Activated CD4-positive, alpha-beta T cell treated with anti-CD3 and anti-CD28 coated beads, Interleukin-2, amount 50 U/mL, for 1 hour (primary cell): ENCODE data around the gene ARHGAP26.

Source experiments
- DNase-seq: peaks from one replicate; pipeline ENCODE4 v3.0.0-alpha.2; 2020

The ARHGAP26 gene

DNA sequence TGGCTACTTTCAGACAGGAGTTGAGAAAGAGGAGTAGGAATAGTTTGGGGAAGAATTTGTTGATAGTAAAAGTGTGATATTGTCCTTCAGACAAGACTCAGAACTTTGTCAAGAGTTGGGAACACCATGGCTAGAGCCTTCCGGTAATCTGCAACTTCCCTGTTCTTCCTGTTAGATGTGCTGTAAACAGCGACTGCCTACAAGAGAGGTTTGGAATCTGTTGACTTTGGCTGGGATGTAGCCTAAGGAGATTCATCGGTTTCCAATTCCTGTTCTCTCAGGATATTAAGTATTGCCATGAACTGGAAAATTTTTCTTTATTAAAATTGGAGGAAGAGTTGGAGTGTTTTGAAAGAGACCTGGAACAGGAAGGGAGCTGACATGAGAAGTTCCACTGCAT, 43.9 kb downstream of the ARHGAP26 start:
- DNase-seq: no peak

DNA sequence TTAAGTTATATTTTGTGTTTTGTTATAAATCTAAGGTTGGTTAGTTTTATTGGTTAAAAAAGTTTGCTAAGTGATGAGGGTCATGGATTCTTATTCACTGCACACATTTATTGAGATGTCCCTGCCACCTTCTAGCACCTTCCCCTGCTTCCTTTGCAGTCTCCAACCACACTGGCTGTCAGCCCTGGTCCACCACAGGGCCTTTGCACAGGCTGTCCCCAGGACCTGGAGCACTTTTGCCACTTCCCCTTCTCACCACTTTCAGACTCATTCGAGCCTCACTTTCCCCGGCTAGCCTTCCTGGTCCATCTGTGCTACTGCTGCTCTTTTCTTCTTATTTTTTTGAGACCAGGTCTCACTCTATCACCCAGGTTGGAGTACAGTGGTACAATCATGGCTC, 45.3 kb downstream of the ARHGAP26 start:
- DNase-seq: no peak

DNA sequence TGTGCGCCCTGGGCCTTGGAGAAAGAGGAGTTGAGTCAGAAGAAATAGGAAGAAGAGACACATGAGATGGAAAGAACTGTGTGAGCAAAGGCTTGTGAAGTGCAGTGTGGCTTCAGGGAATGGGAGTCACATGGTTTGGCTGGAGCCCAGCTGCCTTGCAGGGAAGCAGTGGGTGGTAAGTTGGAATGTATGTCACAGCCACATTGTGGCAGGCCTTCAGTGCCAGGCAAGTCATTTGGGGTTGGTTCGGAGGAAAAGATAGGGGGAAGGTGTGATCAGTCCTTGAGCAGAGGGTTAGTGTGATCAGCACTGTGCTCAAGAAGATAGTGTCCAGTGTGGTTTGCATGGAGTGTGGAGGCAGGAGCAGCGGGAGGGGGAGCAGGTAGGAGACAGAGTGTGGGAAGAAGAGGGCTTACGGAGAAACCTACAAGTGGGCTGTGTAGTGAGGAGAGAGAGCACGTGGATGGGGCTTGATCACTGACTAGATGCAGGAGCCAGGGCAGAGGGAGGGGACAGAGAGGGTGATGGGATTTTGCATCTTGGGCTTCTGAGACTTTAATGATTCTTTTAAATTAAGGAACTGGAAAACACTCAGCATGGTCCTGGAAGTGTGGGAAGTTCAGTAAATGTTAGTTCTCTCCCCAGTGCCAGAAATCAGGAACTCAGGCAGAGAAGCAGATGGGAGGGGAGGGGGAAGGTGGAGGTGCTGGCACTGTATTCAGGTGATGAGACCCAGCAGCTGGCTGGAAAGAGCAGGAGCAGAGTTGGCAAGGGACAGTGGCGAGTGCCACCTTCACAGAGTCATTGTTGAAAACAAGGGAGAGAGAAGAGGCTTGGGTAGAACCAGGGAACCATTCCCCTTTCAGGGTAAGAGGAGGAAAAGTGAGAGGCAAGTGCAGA, 46.6 kb downstream of the ARHGAP26 start:
- DNase-seq: no peak

DNA sequence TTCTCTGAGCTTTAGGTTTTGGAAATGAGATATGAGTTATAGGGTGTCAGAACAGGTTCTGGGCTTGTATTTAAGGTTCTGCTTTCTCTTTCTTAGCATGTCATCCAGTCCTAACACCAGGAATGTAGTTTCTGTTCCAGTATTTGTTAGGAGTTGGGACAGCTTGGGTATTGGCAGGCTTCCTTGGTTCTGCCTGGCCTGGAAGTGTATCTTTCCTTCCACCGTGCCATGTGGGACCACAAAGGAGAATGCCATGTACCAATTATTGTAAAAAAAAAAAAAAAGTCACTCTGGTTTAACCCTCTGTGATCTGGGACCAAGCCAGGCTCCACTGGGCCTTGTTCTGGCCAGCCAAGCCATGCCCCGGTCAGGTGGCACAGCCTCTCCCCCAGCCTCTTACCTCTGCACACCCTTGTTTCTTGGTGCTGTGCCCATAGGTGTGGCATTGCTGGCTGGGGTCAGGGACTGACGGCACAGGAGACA, 47.8 kb downstream of the ARHGAP26 start:
- no peak for DNase-seq

DNA sequence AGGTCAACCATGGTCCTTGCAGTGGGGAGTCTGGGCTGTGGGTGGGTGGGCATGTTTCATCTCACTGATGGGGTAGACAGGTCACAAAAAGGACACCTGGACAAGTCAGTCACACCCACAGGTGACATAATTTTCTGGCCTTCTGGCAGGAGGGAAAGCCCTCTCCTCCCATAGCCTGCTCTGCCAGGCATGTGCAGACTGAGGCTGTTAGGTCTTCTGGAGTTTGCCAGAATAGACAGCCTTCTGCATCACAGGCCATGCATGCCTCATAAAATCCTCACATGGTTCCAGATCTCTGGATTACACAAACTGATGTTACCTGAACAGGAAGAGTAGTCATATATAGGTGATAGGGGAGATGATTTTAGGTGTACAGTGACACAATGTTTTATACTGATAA, 49.1 kb downstream of the ARHGAP26 start:
- DNase-seq: no peak

DNA sequence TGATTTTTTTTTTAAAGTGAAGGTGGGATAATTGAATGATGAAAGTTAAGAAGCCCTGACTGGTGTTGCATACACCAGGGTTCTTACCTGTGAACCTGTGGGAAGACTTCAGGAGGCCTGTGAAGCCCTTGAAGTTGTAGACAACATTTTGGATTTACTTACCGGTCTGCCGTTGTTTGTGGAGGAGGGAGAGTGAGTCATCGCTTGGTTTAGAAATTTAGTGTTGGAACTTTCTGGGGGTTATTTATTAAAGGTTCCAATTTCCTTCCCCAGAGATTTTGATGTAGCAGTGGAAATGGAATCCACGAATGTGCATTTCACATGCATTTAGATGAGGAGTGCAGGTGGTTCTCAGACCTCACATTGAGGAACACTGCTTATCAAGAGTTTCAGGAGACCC, 49.6 kb downstream of the ARHGAP26 start:
- DNase-seq: no peak

DNA sequence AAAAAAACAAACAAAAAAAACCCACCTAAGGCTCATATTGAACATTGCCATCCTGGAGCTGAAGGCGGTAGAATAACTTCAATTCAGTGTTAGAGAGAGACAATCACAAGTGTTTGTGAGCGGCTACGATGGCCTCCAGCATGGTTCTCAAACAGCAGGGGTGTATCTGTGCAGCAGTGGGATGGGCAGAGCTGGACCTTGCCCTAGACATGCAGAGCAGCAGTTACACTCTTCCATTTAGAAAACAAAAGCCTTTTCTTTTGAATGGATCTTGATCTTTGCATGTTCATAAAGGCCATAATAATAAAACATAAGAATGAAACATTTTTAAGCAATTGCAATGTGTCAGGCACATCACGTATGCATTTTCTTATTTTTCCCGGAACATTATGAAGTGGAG, 50.3 kb downstream of the ARHGAP26 start:
- DNase-seq: no peak

DNA sequence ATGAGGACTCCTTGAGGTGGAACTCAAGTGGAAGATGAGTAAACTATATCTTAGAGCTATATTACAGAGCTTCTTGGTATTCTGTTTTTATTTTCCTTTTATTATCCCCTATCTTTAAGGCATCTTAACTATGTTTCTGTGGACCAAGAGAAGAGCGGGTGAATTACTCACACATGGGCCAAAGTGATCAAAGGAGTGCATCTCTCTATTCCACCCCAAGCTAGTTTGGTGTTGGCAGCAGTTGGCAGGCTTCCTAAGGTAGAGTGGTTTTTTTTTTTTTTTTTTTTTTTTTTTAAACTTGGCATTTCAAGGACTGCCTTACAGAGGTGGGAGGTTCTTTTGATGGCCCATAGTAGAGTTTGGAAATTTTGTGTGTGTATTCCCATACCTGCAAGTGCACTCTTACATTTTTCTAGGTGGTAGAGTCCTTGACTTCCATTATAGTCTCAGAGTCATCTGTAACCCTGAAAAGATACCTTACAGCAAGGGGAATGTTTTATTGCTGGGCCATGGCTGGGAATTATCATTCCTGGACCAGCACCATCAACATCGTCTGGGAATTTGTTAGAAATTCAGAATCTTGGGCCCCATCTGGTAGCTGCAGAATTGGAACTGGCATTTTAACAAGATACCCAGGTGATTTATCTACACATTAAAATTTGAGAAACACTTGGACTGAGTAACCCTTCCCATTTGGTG, 51.0 kb downstream of the ARHGAP26 start:
- DNase-seq: no peak

DNA sequence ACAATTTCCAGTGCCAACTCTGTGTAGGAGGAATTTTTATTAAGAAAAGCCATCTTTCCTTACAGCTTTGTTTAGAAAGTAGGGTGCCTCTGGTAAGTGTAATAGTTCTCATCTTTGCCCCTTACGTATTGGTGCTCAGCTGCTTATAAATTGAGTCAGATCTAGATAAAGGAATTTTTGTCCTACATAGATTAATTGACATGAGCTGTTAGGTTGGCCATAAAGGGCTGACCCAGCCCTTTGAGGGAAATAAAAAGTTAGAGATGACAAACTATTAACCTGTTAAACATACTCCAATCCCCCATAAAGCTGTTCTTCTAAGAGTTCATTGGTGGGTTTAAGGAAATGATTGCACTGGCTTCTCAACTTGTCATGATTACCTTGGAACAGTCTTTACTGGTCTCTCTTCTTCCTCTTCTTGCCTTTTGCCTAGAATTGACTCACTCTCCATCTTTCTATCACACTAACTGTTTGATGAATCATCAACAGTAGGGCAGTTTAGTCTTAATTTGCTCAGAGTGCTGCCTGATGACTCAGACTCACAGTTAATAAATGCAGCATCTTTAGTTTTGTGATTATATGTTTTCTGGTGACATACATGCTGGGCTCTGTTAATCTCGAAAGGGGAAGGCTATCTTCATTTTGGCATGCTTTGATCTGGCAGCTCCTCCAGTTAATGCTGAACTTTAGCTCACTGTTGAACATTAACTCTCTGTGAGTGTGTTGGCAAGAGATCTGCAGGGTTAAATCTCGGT, 51.7 kb downstream of the ARHGAP26 start:
- no peak for DNase-seq

DNA sequence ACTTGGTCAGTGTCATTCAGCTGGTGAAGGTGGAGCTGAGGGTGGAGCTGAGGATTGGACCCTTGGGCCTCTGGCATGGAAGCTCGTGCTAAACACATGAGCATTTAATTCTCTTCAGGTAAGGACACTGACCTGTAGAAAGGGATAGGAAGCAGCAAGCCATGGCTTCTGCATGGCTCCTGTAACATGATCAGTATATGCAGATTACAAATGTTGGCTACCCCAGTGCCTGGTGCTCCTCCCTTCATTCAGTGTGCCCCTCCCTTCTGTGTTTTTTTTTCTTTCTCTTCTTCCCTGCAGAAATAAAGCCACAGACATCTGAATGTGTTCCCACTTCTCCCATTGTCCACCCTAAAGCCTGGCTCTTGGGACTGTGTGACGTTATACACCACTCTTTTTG, 52.9 kb downstream of the ARHGAP26 start:
- DNase-seq: no peak

DNA sequence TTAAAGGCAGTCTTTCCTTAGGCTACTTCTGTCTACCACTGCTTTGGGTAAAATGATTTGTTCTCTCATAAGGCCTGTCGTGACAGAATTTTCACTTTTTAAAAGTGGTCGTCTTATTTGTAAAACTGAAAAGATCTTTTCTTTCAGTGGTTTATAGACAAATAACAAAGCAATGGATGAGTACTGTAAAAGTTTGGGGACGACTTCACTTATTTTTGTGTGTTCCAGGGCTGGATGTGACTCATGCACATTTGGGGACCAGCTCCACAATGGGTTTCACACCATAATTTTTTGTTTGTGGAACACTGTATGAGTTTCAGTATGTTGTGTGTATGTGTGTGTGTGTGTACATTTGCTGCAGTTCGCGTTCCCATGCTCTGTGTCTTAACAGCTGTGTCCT, 53.6 kb downstream of the ARHGAP26 start:
- no peak for DNase-seq

DNA sequence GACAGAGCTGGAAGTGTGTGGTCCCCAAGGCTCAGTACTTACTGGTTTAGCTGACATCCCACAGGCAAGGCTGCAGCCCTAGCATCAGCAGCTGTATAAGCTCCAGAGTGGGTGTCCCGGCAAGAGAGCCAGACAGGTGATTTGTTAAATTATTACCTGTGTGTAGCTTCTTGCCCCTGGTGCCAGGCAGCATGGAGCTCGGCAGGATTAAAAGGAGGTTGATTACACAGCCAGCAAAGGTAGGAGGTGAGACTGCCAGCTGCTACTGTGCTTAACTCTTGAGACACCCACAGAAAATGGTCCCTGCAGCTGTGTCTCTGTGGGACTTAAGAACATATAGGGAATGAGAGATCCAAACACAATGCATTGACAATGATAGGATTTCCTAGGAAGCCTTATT, 54.2 kb downstream of the ARHGAP26 start:
- no peak for DNase-seq

DNA sequence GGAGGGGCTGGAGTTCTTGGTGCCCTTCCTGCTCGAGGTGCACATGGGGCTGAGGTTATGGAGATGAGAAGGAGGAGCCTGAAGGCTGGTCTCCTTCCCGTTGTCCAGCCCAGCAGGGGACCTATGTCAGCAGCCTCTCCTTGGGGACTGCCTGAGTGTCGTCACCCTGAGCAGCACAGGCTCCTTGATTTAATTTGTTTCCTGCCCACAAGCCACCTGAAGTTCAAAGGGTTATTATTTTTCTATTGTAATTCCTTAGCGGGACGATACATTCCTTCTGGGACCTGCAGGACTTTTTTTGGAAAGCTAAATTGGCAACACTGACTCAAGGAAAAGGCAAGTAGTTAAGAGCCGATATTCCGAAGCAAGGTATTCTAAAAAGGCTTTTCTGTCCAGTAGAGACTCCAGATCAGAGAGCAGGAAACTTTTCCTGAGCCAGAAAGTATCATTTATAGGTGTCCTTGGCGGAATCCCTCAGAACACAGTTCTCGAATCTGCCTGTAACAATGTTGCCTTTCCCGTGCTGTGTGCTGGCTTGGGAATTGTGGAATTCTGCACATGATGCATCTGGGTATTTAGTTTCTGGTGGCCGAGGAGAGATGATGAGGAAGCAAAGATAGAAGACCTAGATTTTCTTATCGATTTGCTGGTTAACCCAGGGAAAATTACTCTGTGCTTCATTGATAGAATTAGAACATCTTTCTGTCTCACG, 55.4 kb downstream of the ARHGAP26 start:
- DNase-seq: no peak

DNA sequence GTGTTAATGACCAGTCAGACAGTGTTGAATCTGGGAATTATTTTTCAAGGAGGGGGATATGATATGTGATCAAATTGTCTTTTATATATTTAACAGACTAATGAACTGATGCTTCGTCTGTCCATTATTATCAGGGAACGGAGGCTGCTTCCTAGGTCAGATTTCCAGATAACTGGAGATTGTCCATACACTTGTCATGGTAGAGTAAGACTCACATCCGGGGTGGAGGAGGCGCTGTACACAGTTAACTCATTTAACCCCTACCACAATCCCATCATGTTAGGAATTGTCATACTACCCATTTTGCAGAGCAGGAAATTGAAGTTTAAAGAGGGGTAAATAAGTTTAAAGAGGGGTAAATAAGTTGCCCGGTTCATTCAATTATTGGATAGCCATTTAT, 55.9 kb downstream of the ARHGAP26 start:
- no peak for DNase-seq

DNA sequence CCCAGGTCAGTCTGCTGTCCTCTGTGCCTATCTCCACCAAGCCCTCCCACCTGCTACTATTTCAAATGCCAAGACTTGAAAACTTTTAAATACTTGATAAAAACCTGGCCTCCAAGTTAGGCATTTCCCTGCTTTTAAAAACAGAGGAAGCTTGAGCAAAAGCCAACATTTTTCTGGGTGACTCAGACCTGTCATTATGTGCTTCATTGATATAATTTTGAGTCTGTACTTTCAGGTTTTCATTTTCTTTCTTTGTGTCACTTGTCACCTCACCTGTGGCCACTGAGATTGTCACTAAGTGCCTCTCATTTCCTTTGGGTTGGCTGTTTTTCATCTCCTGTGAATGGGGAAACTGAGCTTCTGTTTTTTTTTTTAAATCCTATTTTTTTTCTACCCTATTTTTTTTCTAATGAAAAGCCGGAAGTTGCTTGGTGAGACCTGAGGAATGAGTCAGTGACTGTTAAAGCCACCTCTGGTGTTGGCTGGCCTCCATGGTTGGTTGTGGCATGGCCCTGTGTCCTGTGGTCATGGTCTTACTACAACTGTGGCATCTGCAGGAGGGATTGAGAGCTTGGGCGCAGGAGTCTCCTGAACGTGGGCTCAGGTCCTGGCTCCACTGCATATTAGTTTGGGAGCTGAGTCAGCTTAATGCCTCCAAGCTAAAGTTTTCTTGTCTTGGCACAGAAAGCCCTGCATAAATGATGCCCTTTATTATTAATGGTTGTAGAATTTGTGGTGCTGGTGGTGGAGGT, 56.7 kb downstream of the ARHGAP26 start:
- no peak for DNase-seq

DNA sequence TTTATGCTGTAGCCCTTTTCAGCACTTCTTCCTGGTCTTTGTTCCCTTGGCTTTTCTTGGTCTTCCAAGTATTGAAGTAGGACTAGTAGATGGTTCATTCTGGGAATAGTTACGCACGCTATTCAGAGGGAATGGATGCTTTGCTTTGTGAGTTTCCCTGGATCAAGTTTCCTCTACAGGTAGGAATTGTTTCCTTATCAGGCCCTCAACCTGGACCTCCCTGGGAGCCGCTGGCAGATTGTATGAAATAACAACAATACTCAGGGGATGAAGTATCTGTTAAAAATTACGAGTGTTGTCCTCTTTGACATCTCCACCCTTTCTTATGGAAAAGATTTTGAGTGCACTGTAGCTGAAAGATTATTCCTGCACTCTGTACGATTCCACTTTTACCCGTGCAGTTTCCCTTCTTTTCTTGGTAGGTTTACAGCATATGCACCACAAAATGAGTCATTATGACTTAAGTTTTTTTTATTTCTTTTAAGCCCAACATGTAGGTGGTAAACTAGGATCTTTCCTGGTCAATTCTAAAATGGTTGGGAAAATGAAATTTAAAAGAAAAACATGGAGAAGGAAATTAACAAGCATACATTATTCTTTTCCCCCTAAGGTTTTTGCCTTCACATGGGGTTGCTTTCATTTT, 57.9 kb downstream of the ARHGAP26 start:
- no peak for DNase-seq

DNA sequence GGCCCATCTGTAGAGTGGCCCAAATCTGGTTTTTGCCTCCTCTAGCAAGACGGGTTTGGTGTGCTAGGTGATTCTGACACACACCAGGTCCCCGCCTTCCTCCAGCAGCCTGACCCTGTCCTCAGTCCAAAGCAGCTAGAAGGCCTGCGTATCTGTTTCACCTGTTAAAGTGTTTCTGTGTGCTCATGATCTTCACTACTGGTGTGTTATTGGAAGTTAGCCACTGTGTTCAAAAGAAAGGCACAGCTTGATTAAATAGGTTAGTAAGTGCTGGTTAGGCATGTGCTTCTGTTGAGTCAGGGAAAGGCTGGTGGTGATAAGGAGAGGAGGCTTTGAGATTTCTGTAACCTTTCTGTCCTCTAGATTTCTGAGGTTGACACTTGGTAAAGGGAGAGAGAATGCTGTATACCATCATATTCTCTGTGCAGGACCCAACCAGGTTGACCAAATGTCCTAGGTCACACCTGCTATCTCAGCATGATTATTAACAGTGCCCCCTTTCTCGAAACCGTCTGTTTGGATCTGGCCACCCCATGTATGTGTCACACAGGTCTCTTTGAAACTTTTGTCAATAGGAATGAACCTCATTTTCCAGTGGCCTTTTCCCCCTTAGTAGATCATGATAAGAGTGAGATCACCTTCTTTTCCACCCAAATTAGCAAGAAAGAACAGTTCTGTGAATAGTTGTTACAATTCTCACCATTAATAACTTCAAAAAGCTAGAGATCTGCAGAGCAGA, 58.8 kb downstream of the ARHGAP26 start:
- DNase-seq: no peak

DNA sequence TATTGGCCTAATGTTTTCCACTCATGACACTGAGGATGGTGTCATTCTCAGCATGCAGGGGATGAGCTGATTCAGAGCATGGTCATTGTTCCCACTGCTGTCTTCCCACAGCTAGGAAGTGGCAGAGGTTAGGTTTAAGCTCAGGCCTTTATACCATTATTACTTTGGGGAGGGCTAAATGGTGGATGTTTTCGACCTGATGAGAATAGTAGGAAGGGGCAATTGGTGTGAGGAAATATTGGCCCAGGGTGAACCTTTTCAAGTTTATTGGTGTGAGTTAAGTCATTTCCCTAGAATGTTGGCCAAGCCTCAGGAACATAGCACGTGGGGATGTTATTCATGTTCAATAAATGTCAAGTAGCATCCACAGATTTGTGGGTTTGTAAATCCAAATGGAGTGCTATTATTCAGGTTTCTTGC, 59.6 kb downstream of the ARHGAP26 start:
- no peak for DNase-seq

DNA sequence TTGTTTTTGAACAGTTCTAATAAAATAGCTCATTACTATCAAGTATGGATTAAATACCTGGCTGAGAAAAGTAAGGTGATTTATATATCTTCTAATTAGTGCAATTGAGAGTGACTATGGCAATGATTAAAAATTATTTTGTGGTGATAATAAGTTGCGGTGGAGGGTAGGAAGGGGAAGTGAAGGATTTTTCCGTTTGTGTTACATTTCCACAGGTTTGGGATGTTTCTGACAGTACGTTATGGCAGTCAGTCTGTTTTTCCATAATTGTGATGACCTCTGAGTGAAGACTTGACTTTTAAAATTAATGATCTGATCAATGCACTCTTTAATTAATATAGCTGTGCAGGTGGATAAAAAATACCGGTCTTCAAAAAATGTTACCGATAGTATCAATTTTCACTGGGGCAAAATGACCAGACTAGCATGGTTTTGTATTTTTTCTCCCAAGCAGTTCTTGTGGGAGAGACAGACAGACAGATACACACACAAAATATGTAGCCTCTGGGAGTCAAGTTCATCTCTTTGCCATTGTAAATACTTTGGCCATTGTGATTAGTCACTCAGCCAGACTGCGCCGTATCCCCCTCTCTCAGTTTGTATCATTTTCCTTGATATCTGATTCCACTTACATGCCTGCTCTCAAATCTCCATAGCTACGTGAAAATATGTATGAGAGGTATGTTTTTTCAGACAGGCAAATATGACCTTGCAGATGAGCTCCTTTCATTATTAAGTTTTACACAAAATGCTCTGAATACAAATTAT, 60.2 kb downstream of the ARHGAP26 start:
- DNase-seq: no peak

DNA sequence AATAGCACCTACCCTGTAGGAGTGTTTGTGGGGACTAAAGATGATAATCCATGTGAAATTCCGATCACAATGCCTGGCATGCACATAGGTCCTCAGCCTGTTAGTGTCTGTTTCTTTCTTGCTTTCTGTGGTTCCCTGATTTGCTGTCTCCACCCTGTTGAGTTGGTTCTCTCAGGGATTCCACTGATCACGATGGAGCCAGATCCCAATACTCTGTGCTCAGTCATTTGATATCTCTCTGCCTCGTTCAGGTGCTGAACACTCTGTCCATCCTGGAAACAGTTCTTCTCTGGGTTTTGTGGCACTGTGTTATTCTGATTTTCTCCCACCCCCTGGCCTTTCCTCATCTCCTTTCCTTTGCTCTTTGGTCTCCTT, 60.8 kb downstream of the ARHGAP26 start:
- no peak for DNase-seq
